ENCODE results near the gene ZBTB20. TPM values are rescaled to one million over a fixed set of nuclear protein-coding genes. Genes with fewer than 3 reads are reported as not detected.

ZBTB20 gene
- total RNA-seq, 4 donors from 2014 or later: 4.1 to 41.8 (median 11.6) TPM

DNA sequence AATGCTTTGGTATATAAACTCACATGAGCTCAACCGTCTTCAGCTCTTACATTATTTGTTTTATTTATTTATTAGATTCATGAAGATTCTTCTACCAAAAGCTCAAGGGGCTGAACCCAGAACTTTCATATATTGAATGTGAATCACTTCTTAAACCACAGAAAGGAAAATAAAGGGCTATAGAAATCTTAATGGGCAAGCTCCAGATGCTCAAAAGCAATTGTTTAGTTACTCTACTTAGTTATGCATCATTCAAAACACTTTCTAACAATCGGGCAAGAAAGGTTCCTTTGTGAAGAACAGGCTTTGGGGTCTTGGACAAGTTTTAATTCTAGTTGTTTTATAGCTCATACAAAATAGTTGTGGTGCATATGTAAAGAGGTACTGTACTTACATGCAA is 473.1 kb downstream of the ZBTB20 start:
- TF ChIP-seq CTCF (IDR thresholded peaks at IDR 0.05): no peak
- H3K9me3 ChIP-seq: no peaks in the 10 kb centered on the region
- no peak overlapping the region for H3K27ac ChIP-seq
- no peak for DNase-seq
- intact Hi-C loops (cut with DNase I): no loop called here
- H3K36me3 ChIP-seq: no peaks in the 10 kb centered on the region
- no peaks in the 10 kb centered on the region for H3K27me3 ChIP-seq
- no peaks in the 10 kb centered on the region for H3K4me1 ChIP-seq
- 72 to 83% methylated on average over 2 of the region's 2 CpGs for WGBS, 2 donors
- H3K4me3 ChIP-seq: no peak overlapping the region

DNA sequence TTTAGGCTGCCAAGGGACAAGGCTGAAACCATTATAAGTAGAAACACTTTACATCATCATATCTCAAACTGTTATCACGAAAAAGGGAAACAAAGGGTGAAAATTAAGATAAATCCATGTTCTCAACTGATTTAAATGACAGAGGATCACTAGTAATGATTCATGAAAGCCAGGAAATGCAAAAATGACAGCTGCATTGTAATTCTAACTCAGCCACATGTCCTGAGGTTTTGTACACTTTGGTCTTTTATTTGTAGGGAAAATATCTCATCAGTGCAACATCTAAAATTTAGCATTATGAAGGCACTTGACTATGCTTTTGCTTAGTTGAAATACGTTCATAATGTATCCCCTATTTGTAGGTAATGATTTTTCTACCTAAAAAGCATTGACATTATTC is 473.6 kb downstream of the ZBTB20 start:
- TF ChIP-seq CTCF (IDR thresholded peaks at IDR 0.05) (no peak), POLR2A (IDR thresholded peaks at IDR 0.05) (no peak)
- Histone ChIP-seq H3K4me3 (no peak overlapping the region), H3K27ac (no peak overlapping the region), H3K9me3 (no peaks in the 10 kb centered on the region), H3K27me3 (no peaks in the 10 kb centered on the region), H3K4me1 (no peaks in the 10 kb centered on the region), H3K36me3 (no peaks in the 10 kb centered on the region)
- intact Hi-C loops (cut with DNase I): no loop called here
- DNase-seq: no peak
- WGBS, 2 donors: 72 to 77% methylated on average over 2 of the region's 2 CpGs

- H3K27me3 ChIP-seq: no peaks in the 10 kb centered on the region
- intact Hi-C loops (cut with DNase I): no loop called here
- no peak overlapping the region for H3K27ac ChIP-seq
- no peak overlapping the region for H3K4me3 ChIP-seq
- H3K36me3 ChIP-seq: no peaks in the 10 kb centered on the region
- 85 to 89% methylated on average over 6 of the region's 6 CpGs for WGBS, 2 donors
- H3K4me1 ChIP-seq: no peaks in the 10 kb centered on the region
- H3K9me3 ChIP-seq: no peaks in the 10 kb centered on the region
- no peak for DNase-seq
- TF ChIP-seq CTCF (IDR thresholded peaks at IDR 0.05) (no peak), POLR2A (IDR thresholded peaks at IDR 0.05) (no peak)
These were observed 474.2 kb downstream of the ZBTB20 start for GRCh38 chr3:114672692-114673447.

GRCh38 chr3:114671741-114672510 is 475.2 kb downstream of the ZBTB20 start:
- no peak for TF ChIP-seq CTCF (IDR thresholded peaks at IDR 0.05)
- no peak for TF ChIP-seq POLR2A (IDR thresholded peaks at IDR 0.05)
- Histone ChIP-seq H3K36me3 (no peaks in the 10 kb centered on the region), H3K4me1 (no peaks in the 10 kb centered on the region), H3K27me3 (no peaks in the 10 kb centered on the region), H3K27ac (no peak overlapping the region), H3K4me3 (no peak overlapping the region), H3K9me3 (no peaks in the 10 kb centered on the region)
- intact Hi-C loops (cut with DNase I): no loop called here
- 78 to 89% methylated on average over 4 of the region's 4 CpGs for WGBS, 2 donors
- no peak for DNase-seq

GRCh38 chr3:114669614-114670013 is 477.5 kb downstream of the ZBTB20 start:
- Histone ChIP-seq H3K36me3 (no peaks in the 10 kb centered on the region), H3K4me3 (no peak overlapping the region), H3K27ac (no peak overlapping the region), H3K4me1 (no peaks in the 10 kb centered on the region), H3K9me3 (no peaks in the 10 kb centered on the region), H3K27me3 (no peaks in the 10 kb centered on the region)
- TF ChIP-seq POLR2A (IDR thresholded peaks at IDR 0.05) (no peak), CTCF (IDR thresholded peaks at IDR 0.05) (no peak)
- no peak for DNase-seq
- intact Hi-C loops (cut with DNase I): no loop called here
- 100% methylated on average over 1 of the region's 1 CpG for WGBS, 2 donors
